Measurements from ENCODE around the gene KICS2.

DNA sequence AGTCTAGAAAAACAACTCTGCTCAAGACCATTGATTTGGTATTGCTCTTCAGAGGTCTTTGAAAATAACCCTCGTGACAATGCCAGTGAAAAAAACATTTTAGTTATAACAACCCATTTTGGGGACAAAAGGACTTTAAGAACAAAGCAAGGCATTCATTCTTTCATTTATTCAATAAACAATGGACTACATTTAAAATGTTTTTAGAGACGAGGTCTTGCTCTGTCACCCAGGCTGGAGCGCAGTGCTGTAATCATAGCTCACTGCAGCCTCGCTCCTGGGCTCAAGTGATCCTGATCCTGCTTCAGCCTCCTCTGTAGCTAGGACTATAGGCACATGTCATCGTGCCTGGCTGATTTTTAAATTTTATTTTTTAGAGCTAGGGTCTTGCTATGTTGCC, 7.7 kb upstream of the KICS2 start:
- TF ChIP-seq CTCF (IDR thresholded peaks at IDR 0.05; ENCODE audit: low read depth, low read length) (no peak), MYC (IDR thresholded peaks at IDR 0.05; ENCODE audit: low read depth, low read length) (no peak)
- TF ChIP-seq, protein P1, sequence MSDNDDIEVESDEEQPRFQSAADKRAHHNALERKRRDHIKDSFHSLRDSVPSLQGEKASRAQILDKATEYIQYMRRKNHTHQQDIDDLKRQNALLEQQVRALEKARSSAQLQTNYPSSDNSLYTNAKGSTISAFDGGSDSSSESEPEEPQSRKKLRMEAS (IDR thresholded peaks at IDR 0.05; ENCODE audit: low read depth, low read length): no peak

All from NB4 (cell line).